ENCODE data around the gene C14orf180.

C14orf180 gene

GRCh38 chr14:104624939-104625338 lies 45.4 kb downstream of the C14orf180 start:
- no peak for DNase-seq (ENCODE audit: low read depth)
- TF ChIP-seq CTCF (IDR thresholded peaks at IDR 0.05; ENCODE audit: control insufficient read depth, extremely low read depth, insufficient read depth) = no peak

GRCh38 chr14:104632781-104633180 lies 53.2 kb downstream of the C14orf180 start:
- H3K4me3 ChIP-seq (ENCODE audit: low read depth, low read length) = no peak overlapping the region
- TF ChIP-seq CTCF (IDR thresholded peaks at IDR 0.05; ENCODE audit: control insufficient read depth, extremely low read depth, insufficient read depth) = no peak
- no peak for DNase-seq (ENCODE audit: low read depth)

More at GRCh38 chr14:104624939-104625338, 45.4 kb downstream of the C14orf180 start:
- H3K4me3 ChIP-seq (ENCODE audit: low read depth, low read length) = no peak overlapping the region

- no peak for TF ChIP-seq CTCF (IDR thresholded peaks at IDR 0.05; ENCODE audit: control insufficient read depth, extremely low read depth, insufficient read depth)
- no peak overlapping the region for H3K4me3 ChIP-seq (ENCODE audit: low read depth, low read length)
- DNase-seq (ENCODE audit: low read depth) = no peak
Measured at GRCh38 chr14:104633276-104634137, 53.9 kb downstream of the C14orf180 start.

GRCh38 chr14:104634138-104634760 lies 54.7 kb downstream of the C14orf180 start:
- DNase-seq (ENCODE audit: low read depth) = no peak
- no peak for TF ChIP-seq CTCF (IDR thresholded peaks at IDR 0.05; ENCODE audit: control insufficient read depth, extremely low read depth, insufficient read depth)
- H3K4me3 ChIP-seq (ENCODE audit: low read depth, low read length) = no peak overlapping the region

GRCh38 chr14:104634886-104635570 lies 55.5 kb downstream of the C14orf180 start:
- H3K4me3 ChIP-seq (ENCODE audit: low read depth, low read length) = no peak overlapping the region
- DNase-seq (ENCODE audit: low read depth) = no peak
- no peak for TF ChIP-seq CTCF (IDR thresholded peaks at IDR 0.05; ENCODE audit: control insufficient read depth, extremely low read depth, insufficient read depth)

GRCh38 chr14:104635717-104636116 lies 56.2 kb downstream of the C14orf180 start:
- no peak for TF ChIP-seq CTCF (IDR thresholded peaks at IDR 0.05; ENCODE audit: control insufficient read depth, extremely low read depth, insufficient read depth)
- DNase-seq (ENCODE audit: low read depth) = no peak

More at GRCh38 chr14:104635717-104636116, 56.2 kb downstream of the C14orf180 start:
- no peak overlapping the region for H3K4me3 ChIP-seq (ENCODE audit: low read depth, low read length)
